Raji (cell line): ENCODE results near the gene ITIH5.

Experiments
- POLR2A ChIP-seq: IDR thresholded peaks from 2 replicates; pipeline ENCODE4 v1.6.1; 2011; ENCODE audit warnings: low read depth, low read length, control low read depth; ENCODE audit not compliant: insufficient read depth

ITIH5 gene

DNA sequence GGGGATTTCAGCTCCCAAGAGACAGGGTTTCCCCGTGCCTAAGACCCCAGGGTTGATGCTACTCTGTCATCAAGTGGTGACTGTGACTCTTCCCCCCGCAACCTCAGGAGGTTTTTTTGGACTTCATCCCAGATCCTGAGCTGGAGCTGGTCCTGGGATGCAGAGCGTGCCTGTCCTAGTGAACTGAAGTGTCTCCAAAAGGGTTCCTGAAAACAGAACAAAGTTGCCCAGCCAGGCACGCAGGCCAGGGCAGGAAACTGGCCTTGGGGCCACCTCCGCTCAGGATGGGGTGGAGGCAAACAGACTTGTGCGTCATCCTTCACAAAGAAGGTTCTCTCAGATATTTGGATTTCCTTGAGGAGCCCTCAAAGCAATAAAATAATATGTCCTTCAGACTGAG lies 118.9 kb downstream of the ITIH5 start:
- TF ChIP-seq POLR2A: no peak

DNA sequence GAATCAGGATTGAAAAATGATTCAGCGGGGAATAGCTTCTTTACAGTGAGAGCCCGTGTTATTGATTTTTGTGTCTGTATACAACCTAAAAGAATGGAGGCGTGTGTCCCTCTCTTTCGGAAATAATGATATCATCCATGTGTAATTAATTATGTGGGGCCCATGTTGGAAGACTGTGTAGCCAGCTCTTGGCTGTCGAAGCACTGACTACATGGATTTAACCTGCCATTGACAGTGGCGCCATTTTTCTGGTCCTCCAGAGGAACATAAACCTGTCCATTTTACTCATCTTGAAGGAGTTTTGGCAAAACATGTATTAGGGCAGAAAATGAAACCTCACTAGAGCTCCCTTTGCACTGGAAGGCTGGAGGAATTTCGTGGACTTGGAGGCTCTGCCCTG lies 119.6 kb downstream of the ITIH5 start:
- TF ChIP-seq POLR2A: no peak

DNA sequence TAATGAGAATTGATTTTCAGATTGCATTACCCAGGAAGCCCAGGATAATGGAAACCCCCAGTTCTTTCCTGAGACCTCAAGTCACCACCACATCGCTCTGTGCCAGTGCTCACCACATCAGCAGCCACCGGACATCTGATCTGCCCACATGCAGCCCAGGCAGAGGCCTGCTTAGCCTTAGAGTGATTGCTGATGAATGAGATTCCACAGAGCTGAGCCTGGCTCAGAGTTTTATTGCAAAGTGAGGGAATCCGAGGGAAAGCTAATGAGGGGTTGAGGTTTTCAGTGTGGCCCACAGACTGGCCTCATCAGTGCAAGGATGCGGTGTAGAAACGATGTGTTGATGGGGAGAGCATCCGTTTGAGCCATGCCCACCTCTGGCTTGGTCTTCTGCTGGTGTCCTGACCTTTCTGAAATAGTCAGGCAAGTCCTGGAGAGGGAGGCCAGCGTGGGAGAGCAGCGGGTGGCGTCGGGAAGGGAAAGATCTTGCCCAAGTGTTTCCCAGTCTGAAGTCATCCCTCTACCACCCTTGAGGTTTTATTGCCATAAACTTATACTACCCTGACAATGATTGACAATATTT lies 120.3 kb downstream of the ITIH5 start:
- TF ChIP-seq POLR2A: no peak

DNA sequence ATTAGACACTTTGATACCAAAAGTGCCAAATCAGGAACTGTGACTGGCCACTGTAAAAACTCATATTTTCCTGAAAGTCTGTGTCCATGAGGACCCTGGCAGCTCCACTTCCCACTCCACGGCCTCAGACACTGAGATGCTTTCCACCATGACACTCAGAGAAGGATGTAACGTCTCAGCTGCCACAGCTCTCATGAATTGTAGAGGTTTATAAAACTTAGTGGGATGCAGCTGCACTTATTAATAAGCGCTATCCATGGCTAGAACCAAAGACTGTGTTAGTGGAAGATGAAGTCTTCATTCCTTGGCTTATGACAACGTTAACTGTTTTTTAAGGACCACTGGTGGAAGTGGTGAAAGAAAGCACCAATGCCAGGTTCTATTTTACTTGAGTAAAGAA lies 121.0 kb downstream of the ITIH5 start:
- no peak for TF ChIP-seq POLR2A

DNA sequence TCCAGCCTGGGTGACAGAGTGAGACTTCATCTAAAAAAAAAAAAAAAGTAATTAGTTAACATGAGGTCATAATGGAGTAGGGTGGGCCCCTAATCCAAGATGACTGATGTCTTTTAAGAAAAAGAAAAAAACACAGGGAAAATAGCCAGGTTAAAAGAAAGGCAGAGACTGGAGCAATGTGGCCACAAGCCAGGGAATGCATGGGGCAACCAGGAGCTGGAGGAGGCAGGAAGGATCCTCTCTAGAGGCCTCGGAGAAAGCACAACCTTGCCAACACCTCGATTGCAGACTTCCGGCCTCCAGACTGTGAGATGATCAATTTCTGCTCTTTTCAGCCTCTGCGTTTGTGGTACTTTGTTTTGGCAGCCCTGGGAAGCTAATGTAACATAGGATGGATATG lies 121.5 kb downstream of the ITIH5 start:
- no peak for TF ChIP-seq POLR2A

DNA sequence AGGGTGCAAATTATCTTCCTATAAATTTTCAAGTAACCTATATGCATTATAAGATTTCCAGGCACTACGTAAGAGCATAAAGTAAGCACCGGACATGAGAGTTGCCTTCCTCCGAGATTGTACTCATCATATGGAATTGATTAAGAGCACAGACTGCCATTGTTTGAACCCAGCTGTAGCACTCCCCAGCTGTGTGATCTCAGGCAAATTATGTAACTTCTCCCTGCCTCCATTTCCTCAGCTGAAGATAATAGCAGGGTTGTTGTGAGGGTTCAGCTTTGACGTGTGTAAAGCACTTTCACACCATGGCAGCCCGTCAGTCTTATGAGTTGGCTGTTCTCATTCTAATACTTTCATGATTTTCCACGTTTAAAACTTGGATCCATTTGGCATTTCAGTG lies 122.6 kb downstream of the ITIH5 start:
- TF ChIP-seq POLR2A: no peak

DNA sequence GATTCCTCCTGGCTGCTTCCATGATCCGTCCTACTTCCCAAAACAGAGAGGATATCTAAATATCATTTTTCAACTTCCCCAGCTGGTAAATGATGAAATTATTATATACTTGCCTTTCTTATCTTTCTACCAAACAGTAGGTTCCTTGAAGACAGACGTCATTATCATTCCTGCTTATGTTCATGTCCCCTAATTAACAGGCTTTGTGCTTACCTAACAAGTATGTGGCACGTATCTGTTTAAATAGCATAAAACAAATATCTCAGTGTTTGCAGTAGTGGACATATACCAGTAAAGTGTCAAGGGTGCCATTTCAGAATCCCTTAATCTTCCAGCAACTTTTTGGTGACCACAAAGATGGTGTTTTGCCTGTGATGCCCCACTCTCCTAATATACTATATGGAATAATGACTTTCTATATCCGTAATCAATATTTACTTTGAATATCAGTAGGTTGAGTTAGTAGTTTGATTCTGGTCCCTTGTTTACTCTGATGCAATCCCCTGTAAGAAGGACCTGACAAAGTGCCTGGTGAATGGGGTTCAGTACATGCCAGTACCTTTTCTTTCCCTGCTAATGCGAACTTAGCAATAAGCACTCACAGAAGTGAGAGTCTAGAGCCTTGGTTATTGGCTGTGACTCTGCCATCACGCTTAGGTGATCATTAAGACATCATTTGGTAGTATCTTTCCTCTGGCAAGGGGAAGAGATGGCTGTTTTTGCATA lies 124.4 kb downstream of the ITIH5 start:
- no peak for TF ChIP-seq POLR2A

DNA sequence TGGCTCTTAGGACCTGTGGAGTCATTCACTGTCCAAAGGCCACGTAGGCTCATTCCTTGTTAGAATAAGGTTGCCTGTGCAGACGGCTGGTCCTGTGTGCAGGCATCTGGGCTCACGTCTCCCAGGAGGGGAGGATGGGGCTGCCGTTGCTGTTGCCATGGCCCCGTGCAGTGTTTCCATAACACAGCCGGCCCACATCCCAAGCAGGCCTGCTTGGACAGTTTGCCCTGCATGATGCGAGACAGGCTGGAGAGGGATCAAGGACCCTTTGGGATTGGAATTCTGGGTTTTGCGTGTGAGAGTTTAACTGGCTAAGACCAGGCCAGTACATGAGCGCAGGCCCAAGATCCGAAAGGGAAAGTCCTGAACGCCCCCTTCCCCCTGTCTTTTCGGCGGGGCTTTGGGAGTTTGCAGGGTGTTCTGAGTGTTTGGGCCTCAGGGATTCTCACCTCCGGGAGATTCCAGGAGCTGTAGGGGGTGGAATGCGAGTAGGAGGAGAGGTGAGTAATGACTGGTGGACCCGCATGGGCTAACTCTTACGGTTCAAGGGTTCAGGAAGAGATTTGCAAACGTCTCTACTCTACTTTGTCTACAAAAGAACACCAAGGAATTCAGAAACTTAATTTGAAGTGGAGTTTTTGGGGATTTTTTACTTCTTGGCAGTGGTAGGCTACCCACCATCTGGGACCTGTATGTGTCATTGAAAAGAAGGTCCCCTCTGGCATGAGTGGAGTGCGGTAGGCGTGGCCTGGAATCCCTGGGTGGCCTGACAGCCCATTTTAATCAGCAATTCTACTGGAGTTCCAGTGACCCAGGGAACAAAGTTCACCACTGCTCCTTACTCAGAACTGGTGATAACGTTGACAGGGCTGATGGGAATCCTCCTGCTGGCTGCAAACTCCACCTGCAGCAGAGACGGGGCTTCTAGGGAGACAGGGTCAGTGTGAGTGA lies 125.4 kb downstream of the ITIH5 start:
- TF ChIP-seq POLR2A: no peak

DNA sequence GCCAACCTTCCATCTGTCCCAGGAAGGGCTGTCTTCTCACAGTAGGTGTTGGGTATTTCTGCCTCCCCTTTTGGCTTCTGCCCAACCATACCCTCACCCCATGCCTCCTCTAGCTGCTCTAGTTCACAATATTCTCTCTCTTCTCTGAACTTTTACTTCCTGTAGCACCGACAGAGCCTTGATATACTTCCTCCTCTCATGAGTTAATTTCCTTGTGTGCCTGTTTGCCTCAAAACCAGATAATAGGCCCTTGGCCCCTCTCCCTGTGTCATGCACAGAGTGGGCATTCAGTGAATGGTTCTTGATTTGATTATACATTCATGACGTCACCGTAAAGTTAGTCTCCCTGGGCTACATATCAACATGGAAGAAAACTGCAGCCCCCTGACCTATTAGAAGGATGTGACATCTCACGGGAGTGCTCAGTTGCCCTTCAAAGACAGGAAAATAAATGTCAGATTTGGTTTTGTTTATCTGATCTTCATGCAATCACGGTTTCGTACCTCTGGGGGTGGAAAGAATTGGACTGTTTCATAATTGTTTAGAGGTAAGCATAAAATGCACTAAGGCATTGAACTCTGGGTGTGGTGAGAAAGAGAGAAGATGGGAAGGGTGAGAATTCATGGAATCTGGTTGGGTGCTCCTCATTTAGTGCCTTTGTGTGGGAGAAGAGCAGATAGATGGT lies 127.7 kb downstream of the ITIH5 start:
- TF ChIP-seq POLR2A: no peak

DNA sequence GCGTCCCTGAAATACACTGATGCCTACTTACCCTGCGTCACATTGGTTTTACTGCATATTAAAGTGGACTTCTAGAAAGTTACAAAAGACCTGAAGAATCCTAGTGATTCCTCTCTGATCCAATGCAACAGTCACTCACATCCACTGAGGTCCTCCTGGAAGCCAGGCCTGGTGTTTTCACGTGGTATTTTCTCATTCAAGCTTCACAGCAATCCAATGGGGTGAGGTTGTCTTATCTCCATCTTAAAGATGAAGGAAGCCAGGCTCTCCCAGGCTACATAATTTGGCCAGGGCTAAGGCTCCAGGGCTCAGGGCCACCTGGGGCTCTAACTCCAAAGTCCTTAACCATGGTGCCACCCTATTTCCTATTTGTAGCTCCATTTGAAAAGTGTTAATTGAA lies 129.6 kb downstream of the ITIH5 start:
- no peak for TF ChIP-seq POLR2A

DNA sequence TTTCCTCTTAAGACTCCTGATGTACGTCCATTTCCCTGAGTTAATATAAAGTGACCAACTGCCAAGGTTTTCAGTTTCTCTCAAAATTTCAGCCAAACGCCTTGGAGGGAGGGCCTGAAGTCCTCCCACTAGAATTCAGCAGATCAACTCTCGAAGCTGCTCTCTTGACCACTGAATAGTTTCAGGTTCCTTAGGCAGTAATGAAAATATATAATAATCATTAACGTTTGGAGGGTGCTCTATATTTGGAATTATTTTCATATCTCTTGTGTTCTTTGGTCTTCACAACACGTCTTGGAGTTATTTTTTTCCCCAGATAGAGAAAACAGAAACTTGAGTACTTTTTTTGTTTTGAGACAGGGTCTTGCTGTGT lies 132.3 kb downstream of the ITIH5 start:
- TF ChIP-seq POLR2A: no peak

DNA sequence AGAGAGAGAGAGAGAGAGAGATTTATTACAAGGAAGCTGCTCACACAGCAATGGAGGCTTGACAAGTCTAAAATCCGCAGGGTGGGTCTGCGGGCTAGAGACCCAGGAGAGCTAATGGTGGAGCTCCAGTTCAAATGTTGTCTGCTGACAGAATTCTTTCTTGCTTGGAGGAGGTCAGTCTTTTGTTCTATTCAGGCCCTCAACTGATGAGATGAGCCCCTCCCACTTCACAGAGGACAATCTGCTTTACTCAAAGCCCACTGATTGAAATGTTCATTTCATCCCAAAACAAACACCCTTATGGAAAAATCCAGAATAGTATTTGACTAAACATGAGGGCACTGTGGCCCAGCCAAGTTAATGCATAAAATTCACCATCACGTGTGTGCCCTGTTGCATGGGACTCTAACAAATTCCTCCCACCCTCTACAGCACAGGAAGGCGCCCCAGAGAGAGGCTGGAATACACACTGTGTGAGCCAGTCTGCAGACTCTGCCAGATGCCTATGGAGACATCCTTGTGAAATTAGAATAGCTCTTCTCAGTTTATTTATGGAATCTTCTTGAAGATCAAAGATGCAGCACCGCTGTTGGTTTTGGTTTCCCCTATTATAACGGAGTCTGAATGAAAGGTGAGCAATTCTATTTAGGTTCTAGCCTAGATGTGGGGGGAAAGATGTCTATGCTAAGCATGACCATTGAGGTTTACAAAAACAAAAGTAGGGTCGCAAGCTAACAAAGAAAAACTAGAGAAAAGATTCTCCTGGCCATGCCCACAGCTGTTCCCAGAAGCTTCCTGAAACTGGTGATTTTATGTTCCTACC lies 132.9 kb downstream of the ITIH5 start:
- no peak for TF ChIP-seq POLR2A

DNA sequence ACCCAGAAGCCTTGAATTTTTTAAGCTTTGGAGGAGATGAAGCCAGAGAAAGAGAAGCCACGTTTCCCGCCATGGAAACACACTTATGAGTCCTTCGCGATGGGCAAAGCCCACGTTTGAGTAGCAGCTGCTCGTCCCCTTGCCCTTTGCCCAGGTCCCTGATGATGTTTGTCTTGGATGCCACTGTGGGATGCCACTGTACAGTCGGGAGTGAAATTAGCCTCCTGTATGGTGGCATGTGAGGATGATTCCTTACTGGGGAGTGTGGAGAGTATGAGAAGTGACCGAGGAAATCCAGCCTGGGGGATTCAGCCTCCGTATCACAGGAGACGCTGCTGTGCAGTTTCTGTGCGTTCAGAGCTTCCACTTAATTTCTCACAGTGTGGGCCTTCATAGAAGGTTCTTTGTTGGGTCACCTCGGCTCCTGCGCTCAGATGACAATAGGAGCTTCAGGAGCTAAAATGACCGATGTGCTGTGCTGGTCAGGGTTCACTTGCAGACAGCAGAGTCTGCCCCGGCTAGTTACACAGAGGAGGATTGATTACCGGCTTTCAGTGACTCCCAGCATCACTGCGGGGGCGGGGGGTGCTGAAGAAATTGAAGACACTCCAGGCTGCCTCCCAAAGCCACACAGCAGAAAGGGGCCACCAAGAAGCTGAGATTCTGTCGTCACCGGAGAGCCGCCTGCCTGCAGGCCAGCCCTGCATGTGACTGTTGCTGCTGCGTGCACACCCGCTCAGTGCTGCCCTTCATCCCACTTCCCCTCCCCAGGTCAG lies 133.9 kb downstream of the ITIH5 start:
- TF ChIP-seq POLR2A: no peak

DNA sequence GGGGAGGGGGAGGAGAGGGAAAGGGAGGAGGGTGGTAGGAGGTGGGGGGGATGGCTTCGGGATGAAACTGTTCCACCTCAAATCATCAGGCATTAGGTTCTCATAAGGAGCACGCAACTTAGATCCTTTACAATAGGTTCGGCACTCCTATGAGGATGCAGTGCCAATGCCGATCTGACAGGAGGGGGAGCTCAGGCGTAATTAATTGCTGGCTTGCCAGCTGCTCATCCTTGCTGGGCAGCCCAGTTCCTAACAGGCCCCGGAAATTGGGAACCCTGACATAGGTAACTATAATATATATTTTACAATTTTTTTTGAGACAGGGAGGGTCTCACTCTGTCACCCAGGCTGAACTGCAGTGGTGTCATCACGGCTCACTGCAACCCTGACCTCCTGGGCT lies 137.1 kb downstream of the ITIH5 start:
- no peak for TF ChIP-seq POLR2A
